Mucosa of descending colon (tissue), 3 donors: ENCODE data around the gene EDN2. TPM values are rescaled to one million over a fixed set of nuclear protein-coding genes. Genes with fewer than 3 reads are reported as not detected.

Experiments used
- ATAC-seq: fragments of 200-7000 bp; cut with Tn5 transposase; one replicate; pipeline ENCODE4 v1.9.1; 2020; ENCODE audit warnings: mild to moderate bottlenecking, moderate library complexity
- DNase-seq, 3 donors: peaks; one replicate each; pipeline ENCODE4 v3.0.0-alpha.2; 2020
- H3K36me3 ChIP-seq: fragments of 200-600 bp; one replicate; pipeline ENCODE4 v1.8.0; 2021; ENCODE audit warnings: low read depth, mild to moderate bottlenecking
- H3K4me1 ChIP-seq: fragments of 200-600 bp; one replicate; pipeline ENCODE4 v1.8.0; 2021; ENCODE audit warnings: low read depth, mild to moderate bottlenecking
- H3K4me3 ChIP-seq: fragments of 200-600 bp; one replicate; pipeline ENCODE4 v1.8.0; 2021; ENCODE audit warnings: mild to moderate bottlenecking
- H3K9me3 ChIP-seq: fragments of 200-600 bp; one replicate; pipeline ENCODE4 v1.8.0; 2021; ENCODE audit warnings: mild to moderate bottlenecking
- intact Hi-C, 2 donors: fragments of 100-400 bp; cut with DNase I in 1 of 2; cut with micrococcal nuclease in 1 of 2; formaldehyde crosslinking; loops; one replicate each; pipeline versions ENCODE4 v1.11.0 to v1.11.1; 2022; cut with DNase I, micrococcal nuclease
- total RNA-seq, 3 donors: library from RNA; stranded (reverse); fragmentation: NEBNext Ultra II Directional in 2 of 3; extraction: Animal tissue kit (Norgen Biotek cat#: 25700) in 2 of 3; gene quantifications; one replicate each; pipeline versions ENCODE4 v1.2.1 to v1.2.4, GENCODE V29; 2021 to 2023
- TF ChIP-seq, protein P1 (sequence below): fragments of 200-600 bp; IDR thresholded peaks from one replicate; pipeline ENCODE4 v1.8.0; 2022; ENCODE audit warnings: antibody characterized with exemption, mild to moderate bottlenecking
- donor health status: DM: no; HTN: no; CAD: no; lungs with moderate emphysema.
- donor health status: DM: no; HTN: no; CAD: no.
- donor health status: DM: no; HTN: yes; CAD: no.

EDN2 gene
- total RNA-seq, 3 donors from 2014 or later = 1.6 to 5.8 (median 2.0) TPM

DNA sequence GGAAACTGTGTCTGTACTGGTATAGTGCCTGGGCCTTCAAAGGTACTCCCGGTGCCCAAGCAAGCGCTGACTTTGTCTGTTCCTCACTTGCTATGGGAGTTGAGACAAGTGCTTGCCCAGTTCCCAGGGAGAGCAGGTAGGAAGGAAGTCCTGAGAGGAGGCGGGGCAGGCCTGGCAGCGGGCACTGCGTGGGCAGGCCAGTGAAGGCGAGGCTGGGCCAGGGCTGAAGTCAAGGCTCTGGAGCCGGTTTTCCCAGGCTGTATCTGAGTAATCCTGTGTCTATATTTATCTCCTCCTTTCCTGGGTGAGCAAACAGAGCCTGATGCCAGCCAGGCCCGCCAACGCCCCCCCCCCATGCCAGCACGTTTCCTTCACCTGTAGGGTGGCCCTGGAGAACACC lies 15.9 kb upstream of the EDN2 start:
- Histone ChIP-seq H3K4me1 (peaks cover 54% of the 10 kb centered on the region), H3K4me3 (no peak overlapping the region), H3K9me3 (no peaks in the 10 kb centered on the region), H3K36me3 (no peaks in the 10 kb centered on the region)
- TF ChIP-seq, protein P1, sequence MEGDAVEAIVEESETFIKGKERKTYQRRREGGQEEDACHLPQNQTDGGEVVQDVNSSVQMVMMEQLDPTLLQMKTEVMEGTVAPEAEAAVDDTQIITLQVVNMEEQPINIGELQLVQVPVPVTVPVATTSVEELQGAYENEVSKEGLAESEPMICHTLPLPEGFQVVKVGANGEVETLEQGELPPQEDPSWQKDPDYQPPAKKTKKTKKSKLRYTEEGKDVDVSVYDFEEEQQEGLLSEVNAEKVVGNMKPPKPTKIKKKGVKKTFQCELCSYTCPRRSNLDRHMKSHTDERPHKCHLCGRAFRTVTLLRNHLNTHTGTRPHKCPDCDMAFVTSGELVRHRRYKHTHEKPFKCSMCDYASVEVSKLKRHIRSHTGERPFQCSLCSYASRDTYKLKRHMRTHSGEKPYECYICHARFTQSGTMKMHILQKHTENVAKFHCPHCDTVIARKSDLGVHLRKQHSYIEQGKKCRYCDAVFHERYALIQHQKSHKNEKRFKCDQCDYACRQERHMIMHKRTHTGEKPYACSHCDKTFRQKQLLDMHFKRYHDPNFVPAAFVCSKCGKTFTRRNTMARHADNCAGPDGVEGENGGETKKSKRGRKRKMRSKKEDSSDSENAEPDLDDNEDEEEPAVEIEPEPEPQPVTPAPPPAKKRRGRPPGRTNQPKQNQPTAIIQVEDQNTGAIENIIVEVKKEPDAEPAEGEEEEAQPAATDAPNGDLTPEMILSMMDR = no peak
- DNase-seq = peak; percentile 88
- intact Hi-C loops = no loop called here
- peak; percentile 75 for ATAC-seq

DNA sequence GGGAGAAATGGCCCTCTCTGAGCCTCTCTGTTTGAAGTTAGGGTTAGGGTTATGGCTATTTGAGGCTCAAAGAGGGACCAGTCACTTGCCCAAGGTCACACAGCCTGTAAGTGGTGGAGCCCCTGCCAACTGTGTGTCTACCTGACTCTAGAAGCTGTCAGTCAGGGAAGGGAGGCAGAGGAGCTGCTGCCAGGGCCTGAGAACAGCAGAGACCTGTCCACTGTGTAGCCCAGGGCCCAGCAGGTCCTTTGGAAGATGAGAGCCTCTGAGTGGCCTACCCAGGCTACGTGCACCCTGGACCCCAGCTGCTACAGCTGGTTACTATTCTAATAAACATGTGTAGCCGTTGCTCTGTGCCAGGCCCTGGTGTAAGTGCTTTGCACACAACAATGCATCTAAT lies 15.1 kb upstream of the EDN2 start:
- peaks cover 55% of the 10 kb centered on the region for H3K4me1 ChIP-seq

DNA sequence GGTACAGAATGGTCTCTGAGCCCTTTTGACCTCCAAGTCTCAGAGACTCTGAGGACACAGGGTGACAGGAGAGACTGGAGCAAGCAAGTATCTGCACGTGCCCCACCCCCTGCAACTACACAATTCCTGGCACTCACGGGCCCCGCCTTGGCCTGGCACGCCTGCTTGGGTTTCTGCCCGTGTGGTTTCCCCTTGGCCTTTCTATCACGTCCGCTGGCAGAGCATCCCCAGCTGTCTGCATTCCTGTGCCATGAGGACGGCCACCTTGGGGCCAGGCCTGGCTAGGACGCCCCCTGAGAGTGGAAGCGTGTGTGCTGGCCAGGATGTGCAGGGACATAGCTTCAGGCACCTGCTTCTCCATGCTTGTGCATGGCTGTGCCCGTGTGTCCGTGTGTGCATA lies 14.3 kb upstream of the EDN2 start:
- no peak overlapping the region for H3K4me3 ChIP-seq
- TF ChIP-seq, protein P1 = no peak
- no peaks in the 10 kb centered on the region for H3K9me3 ChIP-seq
- no peaks in the 10 kb centered on the region for H3K36me3 ChIP-seq
- ATAC-seq = peak; percentile 52
- DNase-seq = peak; percentile 83 to 92 (median 89)
- H3K4me1 ChIP-seq = peaks cover 55% of the 10 kb centered on the region
- intact Hi-C loops = no loop called here

More for the DNA sequence above, 15.1 kb upstream of the EDN2 start:
- TF ChIP-seq, protein P1 = no peak
- ATAC-seq (no peak), DNase-seq (peak in 1 of 3 donors; percentile 36)
- no peaks in the 10 kb centered on the region for H3K9me3 ChIP-seq
- H3K36me3 ChIP-seq = no peaks in the 10 kb centered on the region
- no peak overlapping the region for H3K4me3 ChIP-seq
- intact Hi-C loops = no loop called here

DNA sequence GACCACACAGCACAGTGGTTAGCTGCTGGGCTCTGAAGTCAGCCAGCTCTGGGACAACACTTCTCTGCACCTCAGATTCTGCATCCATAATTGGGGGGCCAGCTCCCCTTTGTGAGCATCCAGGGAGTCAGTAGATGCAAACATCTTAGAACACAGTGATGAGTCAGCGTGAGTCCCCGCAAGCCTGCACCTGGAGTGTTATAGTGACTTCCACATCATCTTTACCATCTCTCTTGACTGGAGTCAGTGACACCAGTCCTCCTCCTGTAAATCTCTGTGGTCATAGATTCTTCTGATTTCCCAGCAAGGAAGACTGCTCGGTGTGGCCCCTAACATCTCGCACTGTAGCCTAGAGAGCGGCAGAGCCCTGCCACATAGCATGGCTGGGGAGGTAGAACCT lies 13.9 kb upstream of the EDN2 start:
- intact Hi-C loops = no loop called here
- Histone ChIP-seq H3K4me3 (no peak overlapping the region), H3K9me3 (no peaks in the 10 kb centered on the region), H3K4me1 (peaks cover 55% of the 10 kb centered on the region), H3K36me3 (no peaks in the 10 kb centered on the region)
- TF ChIP-seq, protein P1 = no peak
- DNase-seq (no peak), ATAC-seq (no peak)

DNA sequence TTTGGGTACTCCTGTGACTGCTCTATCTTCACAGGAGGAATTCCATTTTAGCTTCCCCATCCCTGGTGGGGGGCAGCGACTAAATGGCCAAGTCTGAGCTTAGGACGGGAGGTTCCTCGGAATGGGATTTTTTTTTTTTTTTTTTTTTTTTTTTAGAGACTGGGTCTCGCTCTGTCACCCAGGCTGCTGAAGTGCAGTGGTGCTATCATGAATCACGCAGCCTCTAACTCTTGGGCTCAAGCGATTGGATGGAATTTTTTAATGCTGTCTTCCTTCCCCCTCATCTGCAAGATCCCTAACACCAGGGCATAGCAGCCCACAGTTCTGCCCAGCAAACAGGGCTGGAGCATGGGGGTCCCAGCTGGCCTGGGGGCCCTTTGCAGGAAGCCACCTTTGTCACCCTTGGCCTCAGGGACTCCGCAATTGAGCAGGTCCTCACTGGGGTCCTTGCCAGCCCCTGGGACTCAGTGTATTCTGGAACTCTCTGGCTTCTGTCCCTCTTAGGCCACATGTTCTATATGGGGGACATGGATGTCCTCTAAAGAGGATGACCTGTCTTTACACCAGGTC lies 13.1 kb upstream of the EDN2 start:
- H3K36me3 ChIP-seq = no peaks in the 10 kb centered on the region
- no peak overlapping the region for H3K4me3 ChIP-seq
- ATAC-seq (no peak), DNase-seq (peak in 1 of 3 donors; percentile 24)
- peaks cover 55% of the 10 kb centered on the region for H3K4me1 ChIP-seq
- intact Hi-C loops = no loop called here
- no peaks in the 10 kb centered on the region for H3K9me3 ChIP-seq
- TF ChIP-seq, protein P1 = no peak

DNA sequence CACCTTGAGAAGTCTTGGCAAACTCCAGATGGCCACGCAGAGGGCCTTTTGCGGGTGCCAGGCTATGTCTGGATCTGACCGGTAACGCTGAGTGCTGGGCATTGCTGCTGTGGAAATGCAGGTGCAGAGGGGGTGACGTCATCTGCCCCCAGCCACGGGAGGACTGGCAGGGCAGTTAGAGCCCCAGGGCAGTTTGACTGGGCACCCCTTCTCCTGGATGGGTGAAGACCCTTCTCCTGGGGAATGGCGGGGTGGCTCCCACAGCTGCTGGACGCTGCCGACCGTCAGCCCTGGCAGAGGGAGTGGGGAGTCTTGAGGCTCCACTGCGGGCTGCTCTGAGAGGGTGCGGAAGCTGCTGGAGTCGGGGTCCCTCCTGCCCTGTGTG lies 12.6 kb upstream of the EDN2 start:
- DNase-seq (peak in 2 of 3 donors; percentile 50 to 54), ATAC-seq (no peak)
- peaks cover 53% of the 10 kb centered on the region for H3K4me1 ChIP-seq
- intact Hi-C loops = no loop called here
- TF ChIP-seq, protein P1 = no peak
- no peaks in the 10 kb centered on the region for H3K36me3 ChIP-seq
- H3K4me3 ChIP-seq = no peak overlapping the region
- H3K9me3 ChIP-seq = no peaks in the 10 kb centered on the region
